NCI-H510A (cell line): ENCODE data around the gene ASF1B.
"Not testable (repeated sequence)": the region's sequence is repeated elsewhere in the genome, so short reads cannot be mapped to it uniquely, and the experiment has no call there.

Experiments
- DNase-seq: peaks from one replicate; lab custom pipeline; 2025; lab: John Stamatoyannopoulos, UW

ASF1B gene

GRCh38 chr19:14159059-14159458 lies 22.7 kb upstream of the ASF1B start:
- DNase-seq, result no peak

GRCh38 chr19:14158276-14159023 lies 22.1 kb upstream of the ASF1B start:
- DNase-seq, result no peak

GRCh38 chr19:14156971-14157717 lies 20.8 kb upstream of the ASF1B start:
- DNase-seq, result no peak

GRCh38 chr19:14156122-14156521 lies 19.7 kb upstream of the ASF1B start:
- no peak for DNase-seq

GRCh38 chr19:14155371-14155770 lies 19.0 kb upstream of the ASF1B start:
- DNase-seq, result no peak

- DNase-seq, result no peak
Observed at GRCh38 chr19:14152713-14153112, 16.3 kb upstream of the ASF1B start.

GRCh38 chr19:14150770-14151661 lies 14.6 kb upstream of the ASF1B start:
- DNase-seq, result no peak

GRCh38 chr19:14150041-14150769 lies 13.8 kb upstream of the ASF1B start:
- DNase-seq, result no peak

GRCh38 chr19:14149509-14149994 lies 13.2 kb upstream of the ASF1B start:
- no peak for DNase-seq

- no peak for DNase-seq
Observed at GRCh38 chr19:14148751-14149410, 12.5 kb upstream of the ASF1B start.

- DNase-seq, result no peak
Observed at GRCh38 chr19:14147797-14148605, 11.6 kb upstream of the ASF1B start.

- no peak for DNase-seq
Observed at GRCh38 chr19:14146789-14147216, 10.4 kb upstream of the ASF1B start.

- not testable (repeated sequence) for DNase-seq
Observed at GRCh38 chr19:14146169-14146568, 9.8 kb upstream of the ASF1B start.

- DNase-seq, result no peak
Observed at GRCh38 chr19:14145381-14145780, 9.0 kb upstream of the ASF1B start.

GRCh38 chr19:14142262-14143190 lies 6.1 kb upstream of the ASF1B start:
- no peak for DNase-seq

- DNase-seq, result no peak
Observed at GRCh38 chr19:14141041-14141440, 4.7 kb upstream of the ASF1B start.

- no peak for DNase-seq
Observed at GRCh38 chr19:14139944-14140343, 3.6 kb upstream of the ASF1B start.

- no peak for DNase-seq
Observed at GRCh38 chr19:14138576-14139265, 2.3 kb upstream of the ASF1B start.
